ENCODE results near the gene DNAJC3. TPM values are rescaled to one million over a fixed set of nuclear protein-coding genes. Genes with fewer than 3 reads are reported as not detected.
"Not testable (repeated sequence)": the region's sequence is repeated elsewhere in the genome, so short reads cannot be mapped to it uniquely, and the experiment has no call there.

DNAJC3 gene
- total RNA-seq, 4 donors from 2014 or later, result 16.9 to 67.6 (median 53.5) TPM

- Histone ChIP-seq H3K9me3 (no peaks in the 10 kb centered on the region), H3K4me3 (no peak overlapping the region), H3K27ac (no peak overlapping the region), H3K4me1 (no peaks in the 10 kb centered on the region), H3K36me3 (no peaks in the 10 kb centered on the region), H3K27me3 (no peaks in the 10 kb centered on the region)
- no peak for DNase-seq
- intact Hi-C loops (cut with DNase I; ENCODE audit: low total_unique reads), result no loop called here
- TF ChIP-seq POLR2A (IDR thresholded peaks at IDR 0.05) (no peak), CTCF (IDR thresholded peaks at IDR 0.05) (no peak)
Observed at GRCh38 chr13:95726876-95727275, 49.9 kb downstream of the DNAJC3 start.

GRCh38 chr13:95728957-95729356 is 52.0 kb downstream of the DNAJC3 start:
- DNase-seq, result no peak
- TF ChIP-seq CTCF (IDR thresholded peaks at IDR 0.05), result no peak
- no peak for TF ChIP-seq POLR2A (IDR thresholded peaks at IDR 0.05)
- intact Hi-C loops (cut with DNase I; ENCODE audit: low total_unique reads), result no loop called here
- H3K27me3 ChIP-seq, result no peaks in the 10 kb centered on the region
- H3K9me3 ChIP-seq, result peaks cover 0 to 2% of the 10 kb centered on the region in 2 donors
- no peak overlapping the region for H3K27ac ChIP-seq
- no peaks in the 10 kb centered on the region for H3K36me3 ChIP-seq
- no peaks in the 10 kb centered on the region for H3K4me1 ChIP-seq
- no peak overlapping the region for H3K4me3 ChIP-seq

GRCh38 chr13:95734124-95734523 is 57.2 kb downstream of the DNAJC3 start:
- intact Hi-C loops (cut with DNase I; ENCODE audit: low total_unique reads), result no loop called here
- no peak for TF ChIP-seq POLR2A (IDR thresholded peaks at IDR 0.05)
- no peak for TF ChIP-seq CTCF (IDR thresholded peaks at IDR 0.05)
- DNase-seq, result no peak

GRCh38 chr13:95740071-95740978 is 63.4 kb downstream of the DNAJC3 start:
- H3K27me3 ChIP-seq; DNase-seq; H3K27ac ChIP-seq; H3K9me3 ChIP-seq; H3K4me3 ChIP-seq; intact Hi-C loops (cut with DNase I; ENCODE audit: low total_unique reads); H3K4me1 ChIP-seq; H3K36me3 ChIP-seq: not testable (repeated sequence)

More at GRCh38 chr13:95734124-95734523, 57.2 kb downstream of the DNAJC3 start:
- peaks cover 0 to 11% of the 10 kb centered on the region in 2 donors for H3K9me3 ChIP-seq
- no peaks in the 10 kb centered on the region for H3K4me1 ChIP-seq
- no peak overlapping the region for H3K27ac ChIP-seq
- H3K4me3 ChIP-seq, result no peak overlapping the region
- H3K27me3 ChIP-seq, result no peaks in the 10 kb centered on the region
- H3K36me3 ChIP-seq, result no peaks in the 10 kb centered on the region

- H3K36me3 ChIP-seq, result no peaks in the 10 kb centered on the region
- H3K27ac ChIP-seq, result no peak overlapping the region
- H3K27me3 ChIP-seq, result no peaks in the 10 kb centered on the region
- H3K9me3 ChIP-seq, result no peaks in the 10 kb centered on the region
- no peak for DNase-seq
- intact Hi-C loops (cut with DNase I; ENCODE audit: low total_unique reads), result no loop called here
- H3K4me3 ChIP-seq, result no peak overlapping the region
- TF ChIP-seq POLR2A (IDR thresholded peaks at IDR 0.05), result no peak
- TF ChIP-seq CTCF (IDR thresholded peaks at IDR 0.05), result no peak
- no peaks in the 10 kb centered on the region for H3K4me1 ChIP-seq
Observed at GRCh38 chr13:95740979-95741320, 64.0 kb downstream of the DNAJC3 start.
